A673 (cell line): ENCODE measurements around the gene RNF222. TPM values are rescaled to one million over a fixed set of nuclear protein-coding genes. Genes with fewer than 3 reads are reported as not detected.

Source experiments
- BruUV-seq: library from RNA; stranded (reverse); fragments of 400-500 nt; replicated peaks from 2 replicates; lab custom pipeline; 2021; lab: Mats Ljungman, UMichigan
- CTCF ChIA-PET: fragments of 300-600 bp; sonication (Branson Sonifier 250); formaldehyde crosslinking; loops from one replicate; lab custom pipeline; 2022; ENCODE audit warnings: antibody characterized with exemption; lab: Charles Lee
- POLR2A ChIA-PET: fragments of 300-600 bp; sonication (Branson Sonifier 250); formaldehyde crosslinking; loops from one replicate; lab custom pipeline; 2022; ENCODE audit warnings: antibody characterized with exemption; ENCODE audit not compliant: low non-redundant PET; lab: Charles Lee
- DNase-seq: peaks from one replicate; pipeline ENCODE4 v3.0.0-alpha.2; 2015; ENCODE audit warnings: low spot score
- H3K27ac ChIP-seq: fragments of 200-600 bp; sonication (generic); 2 replicates; pipeline ENCODE4 v1.5.1; 2016; ENCODE audit warnings: mixed run types, low read depth, mild to moderate bottlenecking, mixed read lengths, antibody characterized with exemption, low read length; ENCODE audit not compliant: poor library complexity, severe bottlenecking
- H3K27me3 ChIP-seq: fragments of 200-600 bp; sonication (generic); replicated peaks from 2 replicates; pipeline ENCODE4 v1.6.1; 2017; ENCODE audit warnings: mixed run types, low read depth, mild to moderate bottlenecking, mixed read lengths, antibody characterized with exemption, low read length; ENCODE audit not compliant: insufficient read depth, poor library complexity
- H3K36me3 ChIP-seq: fragments of 200-600 bp; sonication (generic); 2 replicates; pipeline ENCODE4 v1.6.1; 2016; ENCODE audit warnings: mixed run types, mild to moderate bottlenecking, mixed read lengths, antibody characterized with exemption, low read length; ENCODE audit not compliant: insufficient read depth, poor library complexity, severe bottlenecking
- H3K4me1 ChIP-seq: fragments of 200-600 bp; sonication (generic); 2 replicates; pipeline ENCODE4 v1.6.1; 2017; ENCODE audit warnings: mixed run types, mild to moderate bottlenecking, mixed read lengths, antibody characterized with exemption, low read length; ENCODE audit not compliant: insufficient read depth, poor library complexity, severe bottlenecking
- H3K4me3 ChIP-seq: fragments of 200-600 bp; sonication (generic); 2 replicates; pipeline ENCODE4 v1.5.1; 2016; ENCODE audit warnings: low read depth, mixed run types, mild to moderate bottlenecking, mixed read lengths, low read length; ENCODE audit not compliant: poor library complexity, severe bottlenecking
- H3K9me3 ChIP-seq: fragments of 200-600 bp; sonication (generic); 2 replicates; pipeline ENCODE4 v1.6.1; 2016; ENCODE audit warnings: mixed run types, low read depth, mild to moderate bottlenecking, mixed read lengths, antibody characterized with exemption, low read length; ENCODE audit not compliant: poor library complexity, severe bottlenecking
- EZH2 ChIP-seq: fragments of 200-600 bp; sonication (generic); IDR thresholded peaks from 2 replicates; pipeline ENCODE4 v1.6.1; 2017; ENCODE audit warnings: borderline replicate concordance, low read depth, mild to moderate bottlenecking, mixed read lengths, antibody characterized with exemption, low read length; ENCODE audit not compliant: poor library complexity, severe bottlenecking
- intact Hi-C: fragments of 100-400 bp; cut with micrococcal nuclease; formaldehyde crosslinking; loops from one replicate; pipeline ENCODE4 v1.10.0; 2022; ENCODE audit not compliant: unreplicated experiment
- total RNA-seq: library from RNA; stranded (reverse); gene quantifications from 2 replicates; pipeline ENCODE4 v1.2.3, GENCODE V29; 2021
- TF ChIP-seq, protein P1 (sequence below): fragments of 300-800, 200-600 bp; sonication (generic); conservative IDR thresholded peaks from 2 replicates; pipeline ENCODE4 v1.5.1; 2017; ENCODE audit warnings: low read depth, mild to moderate bottlenecking, antibody characterized with exemption, low read length, moderate library complexity, mixed read lengths

Gene RNF222
- total RNA-seq, 1 experiment from 2014 or later, result not detected

GRCh38 chr17:8426802-8427201, 29.2 kb upstream of the RNF222 start:
- Histone ChIP-seq H3K27ac (no peak overlapping the region), H3K36me3 (no peaks in the 10 kb centered on the region), H3K4me1 (no peaks in the 10 kb centered on the region), H3K4me3 (no peak overlapping the region), H3K9me3 (no peaks in the 10 kb centered on the region), H3K27me3 (no peaks in the 10 kb centered on the region)
- TF ChIP-seq, protein P1, sequence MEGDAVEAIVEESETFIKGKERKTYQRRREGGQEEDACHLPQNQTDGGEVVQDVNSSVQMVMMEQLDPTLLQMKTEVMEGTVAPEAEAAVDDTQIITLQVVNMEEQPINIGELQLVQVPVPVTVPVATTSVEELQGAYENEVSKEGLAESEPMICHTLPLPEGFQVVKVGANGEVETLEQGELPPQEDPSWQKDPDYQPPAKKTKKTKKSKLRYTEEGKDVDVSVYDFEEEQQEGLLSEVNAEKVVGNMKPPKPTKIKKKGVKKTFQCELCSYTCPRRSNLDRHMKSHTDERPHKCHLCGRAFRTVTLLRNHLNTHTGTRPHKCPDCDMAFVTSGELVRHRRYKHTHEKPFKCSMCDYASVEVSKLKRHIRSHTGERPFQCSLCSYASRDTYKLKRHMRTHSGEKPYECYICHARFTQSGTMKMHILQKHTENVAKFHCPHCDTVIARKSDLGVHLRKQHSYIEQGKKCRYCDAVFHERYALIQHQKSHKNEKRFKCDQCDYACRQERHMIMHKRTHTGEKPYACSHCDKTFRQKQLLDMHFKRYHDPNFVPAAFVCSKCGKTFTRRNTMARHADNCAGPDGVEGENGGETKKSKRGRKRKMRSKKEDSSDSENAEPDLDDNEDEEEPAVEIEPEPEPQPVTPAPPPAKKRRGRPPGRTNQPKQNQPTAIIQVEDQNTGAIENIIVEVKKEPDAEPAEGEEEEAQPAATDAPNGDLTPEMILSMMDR, result no peak
- no peak for TF ChIP-seq EZH2
- BruUV-seq, result no TSS peak
- CTCF ChIA-PET, result no interaction called here
- intact Hi-C loops, result no loop called here
- POLR2A ChIA-PET, result no interaction called here
- no peak for DNase-seq

DNA sequence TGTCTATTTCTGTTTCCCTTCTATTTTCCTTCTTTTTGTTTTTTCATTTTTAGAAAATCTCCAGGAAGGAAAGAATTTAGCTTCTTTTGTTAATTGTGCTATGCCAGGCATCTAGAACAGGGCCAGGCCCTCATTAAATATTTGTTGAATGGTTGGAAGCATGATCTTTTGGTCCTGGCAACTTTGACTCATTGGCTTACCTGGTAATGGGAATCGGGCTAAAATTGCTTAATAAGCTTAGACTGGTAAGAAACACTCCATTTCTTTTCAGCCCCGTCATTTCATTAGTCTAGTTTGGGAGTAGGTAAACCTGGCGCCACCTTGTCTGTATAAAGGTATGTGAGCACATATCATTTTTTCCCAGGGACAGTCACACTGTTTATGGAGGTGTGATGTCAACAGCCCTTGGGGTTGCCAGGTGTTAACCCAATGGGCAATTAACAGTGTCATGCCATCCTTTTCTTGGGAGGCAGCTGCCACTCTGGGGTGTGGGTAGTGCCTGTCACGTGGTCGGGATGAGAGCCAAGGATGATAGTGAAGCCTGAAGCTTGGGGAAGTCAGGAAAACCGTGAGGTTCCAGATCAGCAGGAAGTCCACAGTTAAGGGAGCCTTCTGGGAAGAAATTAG, 28.6 kb upstream of the RNF222 start:
- CTCF ChIA-PET, result interaction anchor here (0.6 kb wide), 1 partner anchor 347 kb away, joined by 7 read pairs; no protein-coding TSS in a partner anchor
- Histone ChIP-seq H3K36me3 (no peaks in the 10 kb centered on the region), H3K9me3 (no peaks in the 10 kb centered on the region), H3K27ac (no peak overlapping the region), H3K4me3 (no peak overlapping the region), H3K27me3 (no peaks in the 10 kb centered on the region), H3K4me1 (no peaks in the 10 kb centered on the region)
- no peak for TF ChIP-seq EZH2
- TF ChIP-seq, protein P1, result no peak
- DNase-seq, result no peak
- no TSS peak for BruUV-seq
- POLR2A ChIA-PET, result no interaction called here
- intact Hi-C loops, result no loop called here

DNA sequence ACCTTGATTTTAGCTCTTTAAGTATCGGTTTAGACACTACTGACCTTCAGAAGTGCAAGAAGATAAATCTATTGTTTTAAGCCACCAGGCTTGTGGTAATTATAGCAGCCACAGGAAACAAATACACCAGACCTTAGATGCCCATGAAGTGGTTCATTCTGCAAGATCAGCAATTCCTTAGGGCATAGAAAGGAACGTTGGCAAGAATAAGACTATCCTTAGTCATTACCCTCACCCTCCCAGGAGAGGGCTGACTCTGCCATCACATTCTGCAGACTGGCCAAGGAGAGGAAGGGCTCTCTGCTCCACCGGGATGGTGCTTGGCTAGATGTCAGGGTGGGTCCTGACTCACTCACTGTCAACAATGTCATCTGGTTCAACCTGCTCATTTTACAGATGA, 23.9 kb upstream of the RNF222 start:
- ChIA-PET POLR2A (no interaction called here), CTCF (no interaction called here)
- Histone ChIP-seq H3K36me3 (no peaks in the 10 kb centered on the region), H3K9me3 (no peaks in the 10 kb centered on the region), H3K27ac (no peak overlapping the region), H3K4me3 (no peak overlapping the region), H3K4me1 (no peaks in the 10 kb centered on the region), H3K27me3 (no peaks in the 10 kb centered on the region)
- DNase-seq, result no peak
- no TSS peak for BruUV-seq
- TF ChIP-seq, protein P1, result no peak
- TF ChIP-seq EZH2, result no peak
- intact Hi-C loops, result no loop called here
